Lower leg skin (tissue), 3 donors: Measurements from ENCODE around the gene GRN.

ENCODE experiments used
- POLR2A ChIP-seq, 2 donors: fragments of 450-650 bp; IDR thresholded peaks; one replicate each; pipeline ENCODE4 v1.6.1; 2016 to 2017; ENCODE audit warnings: antibody characterized with exemption in 2 of 2, mild to moderate bottlenecking in 1 of 2, moderate library complexity in 1 of 2
- TF ChIP-seq, protein P1 (sequence below), 3 donors: fragments of 450-650 bp; IDR thresholded peaks; one replicate each; pipeline ENCODE4 v1.5.1; 2016; ENCODE audit warnings: antibody characterized with exemption in 3 of 3, mild to moderate bottlenecking in 3 of 3, moderate library complexity in 2 of 3

DNA sequence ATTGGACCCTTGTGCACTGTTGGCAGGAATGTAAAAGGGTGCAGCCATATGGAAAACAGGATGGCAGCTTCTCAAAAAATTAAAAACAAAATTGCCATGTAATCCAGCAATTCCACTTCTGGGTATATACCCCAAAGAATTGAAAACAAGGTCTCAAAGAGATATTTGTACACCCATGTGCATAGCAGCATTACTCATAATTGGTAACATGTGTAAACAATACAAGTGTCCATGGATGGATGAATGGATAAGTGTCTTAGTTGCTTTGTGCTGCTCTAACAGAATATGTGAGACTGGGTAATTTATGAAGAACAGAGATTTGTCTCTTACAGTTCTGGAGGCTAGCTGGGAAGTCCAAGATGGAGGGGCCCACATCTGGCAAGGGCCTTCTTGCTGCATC, 40.5 kb upstream of the GRN start:
- TF ChIP-seq, protein P1, sequence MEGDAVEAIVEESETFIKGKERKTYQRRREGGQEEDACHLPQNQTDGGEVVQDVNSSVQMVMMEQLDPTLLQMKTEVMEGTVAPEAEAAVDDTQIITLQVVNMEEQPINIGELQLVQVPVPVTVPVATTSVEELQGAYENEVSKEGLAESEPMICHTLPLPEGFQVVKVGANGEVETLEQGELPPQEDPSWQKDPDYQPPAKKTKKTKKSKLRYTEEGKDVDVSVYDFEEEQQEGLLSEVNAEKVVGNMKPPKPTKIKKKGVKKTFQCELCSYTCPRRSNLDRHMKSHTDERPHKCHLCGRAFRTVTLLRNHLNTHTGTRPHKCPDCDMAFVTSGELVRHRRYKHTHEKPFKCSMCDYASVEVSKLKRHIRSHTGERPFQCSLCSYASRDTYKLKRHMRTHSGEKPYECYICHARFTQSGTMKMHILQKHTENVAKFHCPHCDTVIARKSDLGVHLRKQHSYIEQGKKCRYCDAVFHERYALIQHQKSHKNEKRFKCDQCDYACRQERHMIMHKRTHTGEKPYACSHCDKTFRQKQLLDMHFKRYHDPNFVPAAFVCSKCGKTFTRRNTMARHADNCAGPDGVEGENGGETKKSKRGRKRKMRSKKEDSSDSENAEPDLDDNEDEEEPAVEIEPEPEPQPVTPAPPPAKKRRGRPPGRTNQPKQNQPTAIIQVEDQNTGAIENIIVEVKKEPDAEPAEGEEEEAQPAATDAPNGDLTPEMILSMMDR (IDR thresholded peaks at IDR 0.05) = no peak
- no peak for TF ChIP-seq POLR2A (IDR thresholded peaks at IDR 0.05)
